Motor neuron (in vitro differentiated cells): ENCODE data around the gene TRAF3. TPM values are rescaled to one million over a fixed set of nuclear protein-coding genes. Genes with fewer than 3 reads are reported as not detected.

Experiments used
- ATAC-seq, 8 experiments: fragments of 200-7000 bp; cut with Tn5 transposase; replicated peaks in 6 of 8; 2 replicates each; pipeline ENCODE4 v1.8.0; 2021; ENCODE audit warnings: mild to moderate bottlenecking in 8 of 8, moderate library complexity in 8 of 8
- H3K27ac ChIP-seq, 2 donors: fragments of 250-450 bp; sonication (Bioruptor Pico); 2 replicates each; pipeline ENCODE4 v1.9.0; 2021; ENCODE audit warnings: antibody characterized with exemption in 2 of 2, mild to moderate bottlenecking in 2 of 2, moderate library complexity in 1 of 2
- H3K4me1 ChIP-seq, 2 donors: fragments of 250-450 bp; sonication (Bioruptor Pico); replicated peaks in 1 of 2; 2 replicates each; pipeline ENCODE4 v1.6.1; 2021; ENCODE audit warnings: antibody characterized with exemption in 2 of 2, mild to moderate bottlenecking in 2 of 2, moderate library complexity in 1 of 2
- H3K4me3 ChIP-seq, 5 donors: fragments of 250-450 bp; sonication (Bioruptor Pico); 2 replicates each; pipeline ENCODE4 v1.9.0; 2021; ENCODE audit warnings: antibody characterized with exemption in 5 of 5, mild to moderate bottlenecking in 5 of 5, moderate library complexity in 4 of 5
- WGBS, 10 experiments: fragments of 450-650 bp; shearing (Covaris generic); methylation state at CpG; one replicate each; pipeline ENCODE4 v1.0.0; 2022; 5-methylcytosine and 5-hydroxymethylcytosine counted together
- in situ Hi-C, 9 experiments: fragments of 400-800 bp; cut with MboI; loops; one replicate each; pipeline ENCODE4 v1.15.0; 2021; ENCODE audit warnings: low sequenced_read_pairs in 9 of 9, low pct_unique_long_range_greater_than_20kb in 2 of 9; ENCODE audit not compliant: unreplicated experiment in 9 of 9
- total RNA-seq, 8 experiments: library from RNA; unstranded; fragments of 300-600 nt; gene quantifications; 2 replicates each; pipeline versions ENCODE4 v1.2.3 to v1.2.4, GENCODE V29; 2022

The TRAF3 gene
- total RNA-seq, 8 experiments from 2014 or later = 12.7 to 35.7 (median 17.7) TPM

GRCh38 chr14:102774391-102775153 is 2.7 kb upstream of the TRAF3 start:
- Histone ChIP-seq H3K4me3 (no peak overlapping the region), H3K4me1 (peaks cover 3 to 11% of the 10 kb centered on the region in 2 donors), H3K27ac (no peak overlapping the region)
- in situ Hi-C loops = no loop called here
- 0 to 83% (median 56%) methylated on average over 1 to 8 of the region's 10 CpGs; no CpG with 5 or more reads in 3 of the 10 experiments for WGBS, 10 experiments
- peak in 6 of 8 experiments; percentile 6 to 49 (median 26) for ATAC-seq

GRCh38 chr14:102775855-102776760 is 1.1 kb upstream of the TRAF3 start:
- peak overlapping the region; percentile 66 to 72 for H3K27ac ChIP-seq
- 80 to 100% (median 100%) methylated on average over 1 to 2 of the region's 22 CpGs; no CpG with 5 or more reads in 7 of the 10 experiments for WGBS, 10 experiments
- H3K4me3 ChIP-seq = no peak overlapping the region
- in situ Hi-C loops = no loop called here
- peak in 5 of 8 experiments; percentile 1 to 46 (median 5) for ATAC-seq
- H3K4me1 ChIP-seq = peaks cover 19 to 23% of the 10 kb centered on the region in 2 donors

- in situ Hi-C loops = no loop called here
- WGBS, 10 experiments = 0% methylated on average over 5 of the region's 98 CpGs; no CpG with 5 or more reads in 9 of the 10 experiments
- Histone ChIP-seq H3K4me3 (peak overlapping the region; percentile 62 to 81 (median 68)), H3K27ac (peak overlapping the region; percentile 66 to 72), H3K4me1 (peaks cover 20 to 25% of the 10 kb centered on the region in 2 donors)
- peak in 6 of 8 experiments; percentile 1 to 56 (median 24) for ATAC-seq
These were observed 575 bp downstream of the TRAF3 start for GRCh38 chr14:102777711-102778337.

GRCh38 chr14:102778338-102779083 is 1.3 kb downstream of the TRAF3 start:
- peak in 1 of 8 experiments; percentile 3 for ATAC-seq
- Histone ChIP-seq H3K4me3 (peak overlapping the region; percentile 62 to 81 (median 68)), H3K4me1 (peaks cover 20 to 25% of the 10 kb centered on the region in 2 donors), H3K27ac (peak overlapping the region; percentile 66 to 72)
- WGBS, 10 experiments = 0 to 59% (median 16%) methylated on average over 4 to 27 of the region's 29 CpGs
- in situ Hi-C loops = no loop called here

- Histone ChIP-seq H3K4me1 (peaks cover 20 to 25% of the 10 kb centered on the region in 2 donors), H3K4me3 (peak overlapping the region; percentile 62 to 81 (median 68)), H3K27ac (no peak overlapping the region)
- ATAC-seq = no peak
- WGBS, 10 experiments = 0 to 33% (median 19%) methylated on average over 1 to 4 of the region's 4 CpGs; no CpG with 5 or more reads in 3 of the 10 experiments
- in situ Hi-C loops = no loop called here
These were observed 1.8 kb downstream of the TRAF3 start for GRCh38 chr14:102779084-102779462.

- ATAC-seq = peak in 1 of 8 experiments; percentile 6
- in situ Hi-C loops = no loop called here
- 33 to 94% (median 73%) methylated on average over 2 to 13 of the region's 13 CpGs for WGBS, 10 experiments
- peak overlapping the region; percentile 62 to 81 (median 68) for H3K4me3 ChIP-seq
- peak overlapping the region in 1 of 2 donors; percentile 38 for H3K27ac ChIP-seq
- H3K4me1 ChIP-seq = peaks cover 22 to 25% of the 10 kb centered on the region in 2 donors
These were observed 2.5 kb downstream of the TRAF3 start for GRCh38 chr14:102779574-102780315.

GRCh38 chr14:102781063-102781462 is 3.8 kb downstream of the TRAF3 start:
- WGBS, 10 experiments = 86 to 100% (median 100%) methylated on average over 1 to 3 of the region's 4 CpGs; no CpG with 5 or more reads in 5 of the 10 experiments
- H3K4me3 ChIP-seq = peak overlapping the region in 1 of 5 donors; percentile 62
- peaks cover 32 to 34% of the 10 kb centered on the region in 2 donors for H3K4me1 ChIP-seq
- no peak overlapping the region for H3K27ac ChIP-seq
- in situ Hi-C loops = no loop called here
- ATAC-seq = no peak

GRCh38 chr14:102782974-102783373 is 5.7 kb downstream of the TRAF3 start:
- peaks cover 28 to 34% of the 10 kb centered on the region in 2 donors for H3K4me1 ChIP-seq
- WGBS, 10 experiments = 20 to 100% (median 85%) methylated on average over 1 to 6 of the region's 7 CpGs; no CpG with 5 or more reads in 3 of the 10 experiments
- in situ Hi-C loops = no loop called here
- H3K27ac ChIP-seq = no peak overlapping the region
- ATAC-seq = no peak
- H3K4me3 ChIP-seq = no peak overlapping the region

- 60 to 100% (median 74%) methylated on average over 1 to 6 of the region's 7 CpGs; no CpG with 5 or more reads in 1 of the 10 experiments for WGBS, 10 experiments
These were observed 7.8 kb downstream of the TRAF3 start for GRCh38 chr14:102784892-102785594.

GRCh38 chr14:102785595-102785963 is 8.3 kb downstream of the TRAF3 start:
- ATAC-seq = peak in 5 of 8 experiments; percentile 26 to 44 (median 36)
- 60 to 100% (median 80%) methylated on average over 1 to 3 of the region's 3 CpGs; no CpG with 5 or more reads in 1 of the 10 experiments for WGBS, 10 experiments
- in situ Hi-C loops = no loop called here
- Histone ChIP-seq H3K4me1 (peaks cover 14 to 21% of the 10 kb centered on the region in 2 donors), H3K4me3 (no peak overlapping the region), H3K27ac (peak overlapping the region in 1 of 2 donors; percentile 5)

More at GRCh38 chr14:102784892-102785594, 7.8 kb downstream of the TRAF3 start:
- Histone ChIP-seq H3K27ac (no peak overlapping the region), H3K4me1 (peaks cover 20 to 26% of the 10 kb centered on the region in 2 donors), H3K4me3 (no peak overlapping the region)
- ATAC-seq = peak in 7 of 8 experiments; percentile 8 to 88 (median 60)
- in situ Hi-C loops = no loop called here

GRCh38 chr14:102786768-102787167 is 9.5 kb downstream of the TRAF3 start:
- Histone ChIP-seq H3K4me3 (no peak overlapping the region), H3K4me1 (peaks cover 7 to 14% of the 10 kb centered on the region in 2 donors), H3K27ac (no peak overlapping the region)
- in situ Hi-C loops = no loop called here
- ATAC-seq = no peak
- WGBS, 10 experiments = 56 to 100% (median 96%) methylated on average over 2 to 4 of the region's 4 CpGs; no CpG with 5 or more reads in 2 of the 10 experiments
